Uterus (tissue), 4 donors: ENCODE data around the gene GLI1. TPM values are rescaled to one million over a fixed set of nuclear protein-coding genes. Genes with fewer than 3 reads are reported as not detected.
"Not testable (repeated sequence)": the region's sequence is repeated elsewhere in the genome, so short reads cannot be mapped to it uniquely, and the experiment has no call there.

Experiments
- DNase-seq, 2 donors: peaks; one replicate each; pipeline ENCODE4 v3.0.0-alpha.2; 2019 to 2020
- H3K27ac ChIP-seq, 2 donors: fragments of 200-600 bp; sonication (generic); 1 replicate in 1 of 2; 2 replicates in 1 of 2; pipeline ENCODE4 v1.5.1; 2016 to 2018
- H3K27me3 ChIP-seq, 2 donors: fragments of 200-600 bp; sonication (generic); one replicate each; pipeline ENCODE4 v1.5.1; 2018 to 2019; ENCODE audit warnings: control low read depth in 1 of 2
- H3K36me3 ChIP-seq, 2 donors: fragments of 200-600 bp; sonication (generic); one replicate each; pipeline ENCODE4 v1.5.1; 2019; ENCODE audit warnings: control low read depth in 1 of 2
- H3K4me1 ChIP-seq, 2 donors: fragments of 200-600 bp; sonication (generic); one replicate each; pipeline ENCODE4 v1.5.1; 2018 to 2019; ENCODE audit warnings: control low read depth in 1 of 2
- H3K4me3 ChIP-seq, 2 donors: fragments of 200-600 bp; sonication (generic); 1 replicate in 1 of 2; 2 replicates in 1 of 2; pipeline ENCODE4 v1.5.1; 2018 to 2019; ENCODE audit warnings: mild to moderate bottlenecking in 1 of 2
- H3K9me3 ChIP-seq, 2 donors: fragments of 200-600 bp; sonication (generic); one replicate each; pipeline ENCODE4 v1.5.1; 2019; ENCODE audit warnings: control low read depth in 1 of 2
- POLR2A ChIP-seq, 2 donors: fragments of 450-650 bp; IDR thresholded peaks; one replicate each; pipeline ENCODE4 v1.6.1; 2016; ENCODE audit warnings: antibody characterized with exemption in 2 of 2, mild to moderate bottlenecking in 1 of 2, moderate library complexity in 1 of 2
- intact Hi-C: fragments of 100-400 bp; cut with DNase I; formaldehyde crosslinking; loops from one replicate; pipeline ENCODE4 v1.15.1; 2023; ENCODE audit warnings: low total_unique reads
- total RNA-seq, 4 donors: library from RNA; depleted of rRNA in 3 of 4; stranded (reverse); fragments of >200 nt in 3 of 4; gene quantifications; one replicate each; pipeline versions ENCODE4 v1.1.0 to v1.2.4, GENCODE V29; 2014 to 2023
- TF ChIP-seq, protein P1 (sequence below), 4 experiments: fragments of 200-600 bp in 2 of 4; fragments of 450-650 bp in 2 of 4; sonication (generic) in 2 of 4; IDR thresholded peaks; one replicate each; pipeline ENCODE4 v1.5.1; 2016 to 2019; ENCODE audit warnings: antibody characterized with exemption in 4 of 4, mild to moderate bottlenecking in 2 of 4, moderate library complexity in 1 of 4
- donor health status: DM: yes; HTN: yes; CAD: no.

The GLI1 gene
- total RNA-seq, 4 donors from 2014 or later, result 6.1 to 6.6 TPM; not detected in 2

DNA sequence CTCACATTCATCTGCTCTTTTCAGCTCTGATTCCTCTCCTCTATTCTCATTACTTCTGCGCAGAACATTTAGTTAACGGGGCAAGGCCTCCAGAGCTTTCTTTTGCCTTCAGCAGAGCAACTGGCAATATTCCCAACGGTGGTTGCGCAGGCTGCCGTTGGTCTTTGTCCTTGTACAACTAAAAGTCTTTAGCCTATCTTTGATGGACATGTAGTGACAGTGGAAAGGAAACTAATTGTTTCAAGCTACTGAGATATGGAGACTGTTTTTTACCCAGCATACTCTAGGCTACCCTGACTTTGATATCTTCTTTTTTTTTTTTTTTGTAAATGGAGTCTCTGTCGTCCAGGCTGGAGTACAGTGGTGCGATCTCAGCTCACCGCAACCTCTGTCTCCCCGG, 41.3 kb upstream of the GLI1 start:
- intact Hi-C loops, result no loop called here
- Histone ChIP-seq H3K4me3 (no peak overlapping the region), H3K36me3 (no peaks in the 10 kb centered on the region), H3K27ac (no peak overlapping the region), H3K4me1 (no peaks in the 10 kb centered on the region), H3K9me3 (no peaks in the 10 kb centered on the region), H3K27me3 (no peaks in the 10 kb centered on the region)
- TF ChIP-seq, protein P1, sequence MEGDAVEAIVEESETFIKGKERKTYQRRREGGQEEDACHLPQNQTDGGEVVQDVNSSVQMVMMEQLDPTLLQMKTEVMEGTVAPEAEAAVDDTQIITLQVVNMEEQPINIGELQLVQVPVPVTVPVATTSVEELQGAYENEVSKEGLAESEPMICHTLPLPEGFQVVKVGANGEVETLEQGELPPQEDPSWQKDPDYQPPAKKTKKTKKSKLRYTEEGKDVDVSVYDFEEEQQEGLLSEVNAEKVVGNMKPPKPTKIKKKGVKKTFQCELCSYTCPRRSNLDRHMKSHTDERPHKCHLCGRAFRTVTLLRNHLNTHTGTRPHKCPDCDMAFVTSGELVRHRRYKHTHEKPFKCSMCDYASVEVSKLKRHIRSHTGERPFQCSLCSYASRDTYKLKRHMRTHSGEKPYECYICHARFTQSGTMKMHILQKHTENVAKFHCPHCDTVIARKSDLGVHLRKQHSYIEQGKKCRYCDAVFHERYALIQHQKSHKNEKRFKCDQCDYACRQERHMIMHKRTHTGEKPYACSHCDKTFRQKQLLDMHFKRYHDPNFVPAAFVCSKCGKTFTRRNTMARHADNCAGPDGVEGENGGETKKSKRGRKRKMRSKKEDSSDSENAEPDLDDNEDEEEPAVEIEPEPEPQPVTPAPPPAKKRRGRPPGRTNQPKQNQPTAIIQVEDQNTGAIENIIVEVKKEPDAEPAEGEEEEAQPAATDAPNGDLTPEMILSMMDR (IDR thresholded peaks at IDR 0.05), result no peak
- TF ChIP-seq POLR2A (IDR thresholded peaks at IDR 0.05), result no peak
- DNase-seq, result no peak

GRCh38 chr12:57419495-57419894, 40.1 kb upstream of the GLI1 start:
- Histone ChIP-seq H3K4me1 (no peaks in the 10 kb centered on the region), H3K27ac (no peak overlapping the region), H3K27me3 (no peaks in the 10 kb centered on the region), H3K4me3 (no peak overlapping the region), H3K9me3 (no peaks in the 10 kb centered on the region), H3K36me3 (no peaks in the 10 kb centered on the region)
- TF ChIP-seq, protein P1 (IDR thresholded peaks at IDR 0.05), result no peak
- TF ChIP-seq POLR2A (IDR thresholded peaks at IDR 0.05), result no peak
- DNase-seq, result no peak
- intact Hi-C loops, result no loop called here

DNA sequence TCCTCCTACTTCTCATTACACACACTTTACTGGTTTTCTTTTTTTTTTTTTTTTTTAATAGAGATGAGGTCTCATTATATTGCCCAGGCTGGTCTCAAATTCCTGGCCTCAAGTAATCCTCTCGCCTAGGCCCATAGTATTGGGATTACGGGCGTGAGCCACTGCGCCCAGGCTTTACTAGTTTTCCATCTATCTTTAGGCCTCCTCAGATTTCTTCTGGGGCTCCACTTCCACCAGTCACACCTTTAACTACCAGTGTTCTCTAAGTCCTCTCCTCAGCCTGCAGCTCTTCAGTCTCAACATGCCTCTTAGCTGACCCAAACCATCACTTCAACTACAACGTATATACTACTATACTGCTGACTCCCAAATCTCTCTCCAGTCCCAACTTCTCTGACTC, 39.1 kb upstream of the GLI1 start:
- intact Hi-C loops, result no loop called here
- Histone ChIP-seq H3K9me3 (no peaks in the 10 kb centered on the region), H3K36me3 (no peaks in the 10 kb centered on the region), H3K4me3 (no peak overlapping the region), H3K27ac (no peak overlapping the region), H3K4me1 (no peaks in the 10 kb centered on the region), H3K27me3 (no peaks in the 10 kb centered on the region)
- DNase-seq, result no peak
- TF ChIP-seq, protein P1 (IDR thresholded peaks at IDR 0.05), result no peak
- TF ChIP-seq POLR2A (IDR thresholded peaks at IDR 0.05), result no peak

DNA sequence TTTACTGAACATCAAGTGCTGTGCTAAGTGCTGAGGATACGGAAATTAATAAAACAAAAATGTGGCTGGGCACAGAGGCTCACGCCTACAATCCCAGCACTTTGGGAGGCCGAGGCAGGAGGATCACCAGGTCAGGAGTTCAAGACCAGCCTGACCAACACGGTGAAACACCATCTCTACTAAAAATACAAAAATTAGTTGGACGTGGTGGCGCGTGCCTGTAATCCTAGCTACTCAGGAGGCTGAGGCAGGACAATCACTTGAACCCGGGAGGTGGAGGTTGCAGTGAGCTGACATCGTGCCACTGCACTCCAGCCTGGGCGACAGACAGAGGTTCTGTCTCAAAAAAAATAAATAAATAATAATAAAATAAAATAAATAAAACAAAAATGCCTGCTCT, 32.6 kb upstream of the GLI1 start:
- H3K36me3 ChIP-seq, H3K9me3 ChIP-seq, intact Hi-C loops, H3K4me1 ChIP-seq, H3K4me3 ChIP-seq, H3K27me3 ChIP-seq, H3K27ac ChIP-seq: not testable (repeated sequence)
- peak in 1 of 2 donors; percentile 4 for DNase-seq

DNA sequence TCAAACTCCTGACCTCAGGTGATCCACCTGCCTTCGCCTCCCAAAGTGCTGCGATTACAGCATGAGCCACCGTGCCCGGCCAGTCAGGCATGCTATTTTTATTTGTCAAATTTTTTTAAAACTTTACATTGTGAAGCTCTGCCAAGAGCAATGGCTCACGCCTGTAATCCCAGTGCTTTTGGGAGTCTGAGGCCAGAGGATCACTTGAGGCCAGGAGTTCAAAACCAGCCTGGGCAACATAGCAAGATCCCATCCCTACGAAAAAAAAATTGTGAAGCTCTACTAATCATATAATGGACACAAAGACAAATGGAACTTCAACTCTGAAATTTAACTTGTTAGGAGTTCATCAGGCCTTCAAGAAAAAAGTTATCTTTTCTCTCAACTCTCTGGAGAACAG, 30.6 kb upstream of the GLI1 start:
- Histone ChIP-seq H3K4me1 (peaks cover 0 to 9% of the 10 kb centered on the region in 2 donors), H3K4me3 (no peak overlapping the region), H3K9me3 (no peaks in the 10 kb centered on the region), H3K36me3 (no peaks in the 10 kb centered on the region), H3K27ac (peak overlapping the region in 1 of 2 donors; percentile 94), H3K27me3 (no peaks in the 10 kb centered on the region)
- peak in 1 of 2 donors; percentile 4 for DNase-seq
- intact Hi-C loops, result no loop called here
- TF ChIP-seq, protein P1 (IDR thresholded peaks at IDR 0.05), result no peak
- TF ChIP-seq POLR2A (IDR thresholded peaks at IDR 0.05), result no peak

DNA sequence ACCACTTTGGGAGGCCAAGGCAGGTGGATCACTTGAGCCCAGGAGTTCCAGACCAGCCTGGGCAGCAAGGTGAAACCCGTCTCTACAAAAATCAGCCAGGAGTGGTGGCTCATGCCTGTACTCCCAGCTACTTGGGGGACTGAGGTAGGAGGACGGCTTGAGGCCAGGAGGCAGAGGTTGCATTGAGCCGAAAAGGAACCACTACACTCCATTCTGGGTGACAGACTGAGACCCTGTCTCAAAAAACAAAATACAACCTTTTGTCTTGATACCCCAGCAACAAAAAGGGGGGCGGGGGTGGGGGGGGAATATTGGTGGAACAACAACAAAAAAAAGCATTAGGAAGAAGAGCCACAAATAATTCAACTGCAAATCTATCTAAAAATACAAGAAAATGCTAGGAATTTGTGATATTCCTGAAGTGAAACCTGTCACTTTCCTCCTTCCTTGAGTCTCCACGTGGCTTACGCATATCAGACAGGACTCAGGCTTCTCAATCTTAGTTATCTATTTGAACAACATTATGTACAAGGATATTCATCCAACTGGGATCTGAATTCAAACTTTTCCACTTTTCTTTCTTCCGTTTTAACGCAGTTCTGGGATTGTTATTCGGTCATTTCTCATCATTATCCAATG, 30.0 kb upstream of the GLI1 start:
- intact Hi-C loops, result no loop called here
- TF ChIP-seq, protein P1 (IDR thresholded peaks at IDR 0.05), result no peak
- no peak for TF ChIP-seq POLR2A (IDR thresholded peaks at IDR 0.05)
- Histone ChIP-seq H3K27ac (peak overlapping the region; percentile 94 to 96), H3K36me3 (no peaks in the 10 kb centered on the region), H3K4me1 (peaks cover 0 to 9% of the 10 kb centered on the region in 2 donors), H3K9me3 (no peaks in the 10 kb centered on the region), H3K27me3 (no peaks in the 10 kb centered on the region), H3K4me3 (peak overlapping the region; percentile 64 to 74)
- DNase-seq, result no peak
